Calu3 (cell line): ENCODE measurements around the gene COL18A1. TPM values are rescaled to one million over a fixed set of nuclear protein-coding genes. Genes with fewer than 3 reads are reported as not detected.

Experiments used
- BruUV-seq: library from RNA; stranded (reverse); fragments of 400-500 nt; replicated peaks from 2 replicates; lab custom pipeline; 2021; lab: Mats Ljungman, UMichigan
- CTCF ChIA-PET: fragments of 300-600 bp; sonication (Branson Sonifier 250); formaldehyde crosslinking; loops from one replicate; lab custom pipeline; 2022; ENCODE audit warnings: antibody characterized with exemption; lab: Charles Lee
- DNase-seq: peaks from one replicate; pipeline ENCODE4 v3.0.0; 2022
- H3K27ac Mint-ChIP-seq: one replicate; pipeline ENCODE4 v1.8.0; 2022; ENCODE audit warnings: mixed read lengths; ENCODE audit not compliant: unreplicated experiment
- H3K27me3 Mint-ChIP-seq: one replicate; pipeline ENCODE4 v1.8.0; 2022; ENCODE audit warnings: mixed read lengths; ENCODE audit not compliant: unreplicated experiment
- H3K36me3 Mint-ChIP-seq: one replicate; pipeline ENCODE4 v1.8.0; 2022; ENCODE audit warnings: mild to moderate bottlenecking, moderate library complexity, mixed read lengths; ENCODE audit not compliant: insufficient read depth, unreplicated experiment
- H3K4me1 Mint-ChIP-seq: one replicate; pipeline ENCODE4 v1.8.0; 2022; ENCODE audit warnings: mild to moderate bottlenecking, low read depth, mixed read lengths; ENCODE audit not compliant: unreplicated experiment
- H3K4me3 Mint-ChIP-seq: one replicate; pipeline ENCODE4 v1.8.0; 2022; ENCODE audit warnings: mild to moderate bottlenecking, low read depth, moderate library complexity, mixed read lengths; ENCODE audit not compliant: unreplicated experiment
- H3K9me3 Mint-ChIP-seq: one replicate; pipeline ENCODE4 v1.8.0; 2022; ENCODE audit warnings: low read depth, mixed read lengths; ENCODE audit not compliant: unreplicated experiment
- intact Hi-C: fragments of 100-400 bp; cut with micrococcal nuclease; formaldehyde crosslinking; loops from one replicate; pipeline ENCODE4 v1.10.0; 2022; ENCODE audit not compliant: unreplicated experiment
- total RNA-seq: library from RNA; stranded (reverse); gene quantifications from 2 replicates; pipeline ENCODE4 v1.2.3, GENCODE V29; 2022
- TF ChIP-seq, protein P1 (sequence below): fragments of 200-600 bp; IDR thresholded peaks from one replicate; pipeline ENCODE4 v1.8.0; 2022; ENCODE audit warnings: antibody characterized with exemption; ENCODE audit not compliant: unreplicated experiment

Gene COL18A1
- total RNA-seq, 1 experiment from 2014 or later = 82.9 TPM

DNA sequence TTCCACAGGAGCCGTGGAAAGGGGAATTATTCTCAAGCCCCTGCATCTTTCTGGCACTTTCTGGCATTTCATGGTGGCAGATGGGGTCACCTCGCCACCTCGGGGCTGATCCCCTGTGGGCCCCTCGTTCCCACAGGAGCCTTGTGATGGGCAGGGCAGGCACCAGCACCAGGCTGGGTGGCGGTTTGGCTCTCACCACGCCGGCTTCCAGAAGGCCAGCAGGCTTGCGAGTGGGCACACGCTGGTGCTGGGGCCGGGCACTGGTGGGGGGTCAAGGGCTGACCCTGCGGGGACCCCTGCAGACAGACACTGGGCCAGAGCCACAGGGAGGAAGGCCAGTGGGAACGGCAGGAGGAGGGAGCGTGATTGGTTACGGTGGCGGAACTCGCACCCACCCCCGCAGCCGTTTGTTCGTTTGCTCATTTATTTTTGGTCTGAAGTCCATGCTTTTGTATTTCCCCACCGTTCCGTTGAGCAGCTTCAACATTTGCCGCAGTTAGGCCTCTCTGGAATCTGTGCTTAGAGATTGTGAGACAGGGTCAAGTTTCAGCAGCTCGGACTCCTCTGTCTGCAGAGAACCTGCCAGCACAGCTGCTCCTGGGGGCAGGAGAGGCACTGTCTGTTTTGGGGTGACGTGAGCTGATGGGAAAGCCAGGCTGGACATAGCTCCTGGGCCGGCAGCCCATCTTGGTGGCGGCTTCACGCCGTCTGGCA, 5.3 kb downstream of the COL18A1 start:
- CTCF ChIA-PET = no interaction called here
- no TSS peak for BruUV-seq
- no peak overlapping the region for H3K4me3 Mint-ChIP-seq
- H3K27ac Mint-ChIP-seq = no peak overlapping the region
- no peaks in the 10 kb centered on the region for H3K9me3 Mint-ChIP-seq
- DNase-seq = no peak
- TF ChIP-seq, protein P1, sequence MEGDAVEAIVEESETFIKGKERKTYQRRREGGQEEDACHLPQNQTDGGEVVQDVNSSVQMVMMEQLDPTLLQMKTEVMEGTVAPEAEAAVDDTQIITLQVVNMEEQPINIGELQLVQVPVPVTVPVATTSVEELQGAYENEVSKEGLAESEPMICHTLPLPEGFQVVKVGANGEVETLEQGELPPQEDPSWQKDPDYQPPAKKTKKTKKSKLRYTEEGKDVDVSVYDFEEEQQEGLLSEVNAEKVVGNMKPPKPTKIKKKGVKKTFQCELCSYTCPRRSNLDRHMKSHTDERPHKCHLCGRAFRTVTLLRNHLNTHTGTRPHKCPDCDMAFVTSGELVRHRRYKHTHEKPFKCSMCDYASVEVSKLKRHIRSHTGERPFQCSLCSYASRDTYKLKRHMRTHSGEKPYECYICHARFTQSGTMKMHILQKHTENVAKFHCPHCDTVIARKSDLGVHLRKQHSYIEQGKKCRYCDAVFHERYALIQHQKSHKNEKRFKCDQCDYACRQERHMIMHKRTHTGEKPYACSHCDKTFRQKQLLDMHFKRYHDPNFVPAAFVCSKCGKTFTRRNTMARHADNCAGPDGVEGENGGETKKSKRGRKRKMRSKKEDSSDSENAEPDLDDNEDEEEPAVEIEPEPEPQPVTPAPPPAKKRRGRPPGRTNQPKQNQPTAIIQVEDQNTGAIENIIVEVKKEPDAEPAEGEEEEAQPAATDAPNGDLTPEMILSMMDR = no peak
- intact Hi-C loops = no loop called here
- peaks cover 11% of the 10 kb centered on the region for H3K36me3 Mint-ChIP-seq
- no peaks in the 10 kb centered on the region for H3K27me3 Mint-ChIP-seq
- H3K4me1 Mint-ChIP-seq = peaks cover 25% of the 10 kb centered on the region

DNA sequence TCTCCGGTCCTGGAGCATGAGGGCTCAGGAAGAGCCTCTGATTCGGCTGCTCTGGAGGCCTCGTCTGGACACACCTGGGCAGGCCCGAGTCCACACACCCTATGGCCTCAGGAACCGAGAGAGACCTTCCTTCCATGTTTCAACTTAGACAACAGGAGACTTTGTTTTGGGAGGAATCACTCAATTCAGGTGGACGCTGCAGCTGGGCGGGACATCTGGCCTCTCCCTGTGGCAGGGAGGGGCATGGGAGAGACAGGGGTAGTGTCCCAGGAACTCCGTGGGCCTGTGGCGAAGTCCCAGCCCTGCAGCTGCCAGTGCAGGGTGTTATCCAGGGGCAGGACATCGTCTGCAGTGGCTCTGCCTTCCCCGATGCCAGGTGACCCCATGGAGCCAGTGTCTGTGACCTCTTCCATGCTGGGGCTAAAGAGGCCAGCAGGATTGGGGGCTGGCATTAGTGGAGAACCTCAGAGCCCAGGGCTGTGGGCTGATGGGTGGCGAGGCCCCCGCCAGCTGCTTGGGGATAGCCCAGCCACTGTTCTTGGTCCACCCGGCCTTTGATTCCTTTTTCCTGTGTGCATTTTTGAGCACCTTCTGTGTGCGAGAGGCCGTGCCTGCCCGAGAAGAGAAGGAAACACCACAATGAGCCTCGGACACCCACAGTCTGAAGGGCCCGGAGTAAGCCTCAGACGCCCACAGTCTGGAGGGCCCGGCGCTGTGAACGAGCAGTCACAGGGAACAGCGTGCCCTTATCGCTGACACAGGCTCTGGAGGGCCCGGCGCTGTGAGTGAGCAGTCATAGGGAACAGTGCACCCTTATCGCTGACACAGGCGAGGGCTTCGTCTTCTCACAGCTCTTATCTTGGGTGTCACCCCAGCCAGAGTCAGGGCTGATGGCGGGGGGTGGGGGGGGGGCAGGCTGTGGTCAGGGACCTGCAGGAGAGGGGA, 6.2 kb downstream of the COL18A1 start:
- peaks cover 25% of the 10 kb centered on the region for H3K4me1 Mint-ChIP-seq
- no peak for DNase-seq
- no peaks in the 10 kb centered on the region for H3K9me3 Mint-ChIP-seq
- intact Hi-C loops = no loop called here
- TF ChIP-seq, protein P1 = no peak
- peaks cover 6% of the 10 kb centered on the region for H3K36me3 Mint-ChIP-seq
- no peak overlapping the region for H3K4me3 Mint-ChIP-seq
- H3K27ac Mint-ChIP-seq = no peak overlapping the region
- no TSS peak for BruUV-seq
- CTCF ChIA-PET = no interaction called here
- no peaks in the 10 kb centered on the region for H3K27me3 Mint-ChIP-seq

DNA sequence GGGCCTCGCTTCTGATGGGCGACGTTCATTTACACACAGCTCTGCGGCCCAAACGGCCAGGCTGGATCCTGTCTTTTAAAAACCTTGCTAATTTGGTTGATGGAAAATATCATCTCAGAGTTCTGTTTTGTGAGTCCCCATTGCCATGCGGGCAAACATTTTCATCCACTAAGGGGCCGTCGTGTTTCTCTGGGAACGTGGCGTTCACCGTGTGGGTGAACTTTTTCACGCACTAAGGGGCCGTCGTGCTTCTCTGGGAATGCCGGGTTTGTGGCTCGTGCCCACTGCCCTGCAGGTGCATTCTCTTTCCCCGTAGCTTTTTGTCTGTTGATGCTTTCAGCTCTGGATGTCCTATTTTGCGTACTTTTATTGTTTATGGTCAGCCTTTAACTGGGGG, 6.8 kb downstream of the COL18A1 start:
- TF ChIP-seq, protein P1 = no peak

DNA sequence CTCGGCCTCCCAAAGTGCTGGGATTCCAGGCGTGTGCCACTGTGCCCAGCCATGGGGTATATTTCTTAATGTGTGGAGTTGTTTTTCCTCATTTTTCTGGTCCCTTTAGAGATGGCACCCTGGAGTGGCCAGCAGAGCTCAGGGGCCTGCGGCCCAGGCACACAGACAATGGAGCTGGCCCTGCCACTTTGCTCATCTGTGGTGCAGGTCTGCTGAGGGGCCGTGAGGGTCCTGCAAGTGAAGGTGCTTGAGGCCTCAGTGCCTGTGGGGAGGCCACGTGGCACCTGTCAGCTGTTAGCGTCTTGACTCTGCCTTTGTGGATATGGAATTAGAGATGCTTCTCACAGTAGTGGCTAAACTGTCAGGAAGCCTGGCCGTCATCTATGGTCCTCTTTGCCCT, 7.5 kb downstream of the COL18A1 start:
- no peak for DNase-seq

More for the DNA sequence above, 6.8 kb downstream of the COL18A1 start:
- intact Hi-C loops = no loop called here
- Mint-ChIP-seq H3K36me3 (no peaks in the 10 kb centered on the region), H3K4me1 (peaks cover 18% of the 10 kb centered on the region), H3K27me3 (no peaks in the 10 kb centered on the region), H3K4me3 (no peak overlapping the region), H3K9me3 (no peaks in the 10 kb centered on the region), H3K27ac (no peak overlapping the region)
- CTCF ChIA-PET = interaction anchor here (0.7 kb wide), 1 partner anchor 16 kb away, joined by 6 read pairs; no protein-coding TSS in a partner anchor
- no peak for DNase-seq
- no TSS peak for BruUV-seq

More for the DNA sequence above, 7.5 kb downstream of the COL18A1 start:
- intact Hi-C loops = no loop called here
- Mint-ChIP-seq H3K27me3 (no peaks in the 10 kb centered on the region), H3K4me3 (no peak overlapping the region), H3K36me3 (no peaks in the 10 kb centered on the region), H3K9me3 (no peaks in the 10 kb centered on the region), H3K4me1 (peaks cover 11% of the 10 kb centered on the region), H3K27ac (no peak overlapping the region)
- TF ChIP-seq, protein P1 = no peak
- CTCF ChIA-PET = interaction anchor here (0.7 kb wide), 1 partner anchor 15 kb away, joined by 6 read pairs; no protein-coding TSS in a partner anchor
- no TSS peak for BruUV-seq
